GM21367 (cell line): Measurements from ENCODE around the gene CEP290.

Experiments used
- ATAC-seq: cut with Tn5 transposase; IDR thresholded peaks from one replicate; pipeline ENCODE4 v1.9.1; 2021; ENCODE audit not compliant: unreplicated experiment

Gene CEP290

DNA sequence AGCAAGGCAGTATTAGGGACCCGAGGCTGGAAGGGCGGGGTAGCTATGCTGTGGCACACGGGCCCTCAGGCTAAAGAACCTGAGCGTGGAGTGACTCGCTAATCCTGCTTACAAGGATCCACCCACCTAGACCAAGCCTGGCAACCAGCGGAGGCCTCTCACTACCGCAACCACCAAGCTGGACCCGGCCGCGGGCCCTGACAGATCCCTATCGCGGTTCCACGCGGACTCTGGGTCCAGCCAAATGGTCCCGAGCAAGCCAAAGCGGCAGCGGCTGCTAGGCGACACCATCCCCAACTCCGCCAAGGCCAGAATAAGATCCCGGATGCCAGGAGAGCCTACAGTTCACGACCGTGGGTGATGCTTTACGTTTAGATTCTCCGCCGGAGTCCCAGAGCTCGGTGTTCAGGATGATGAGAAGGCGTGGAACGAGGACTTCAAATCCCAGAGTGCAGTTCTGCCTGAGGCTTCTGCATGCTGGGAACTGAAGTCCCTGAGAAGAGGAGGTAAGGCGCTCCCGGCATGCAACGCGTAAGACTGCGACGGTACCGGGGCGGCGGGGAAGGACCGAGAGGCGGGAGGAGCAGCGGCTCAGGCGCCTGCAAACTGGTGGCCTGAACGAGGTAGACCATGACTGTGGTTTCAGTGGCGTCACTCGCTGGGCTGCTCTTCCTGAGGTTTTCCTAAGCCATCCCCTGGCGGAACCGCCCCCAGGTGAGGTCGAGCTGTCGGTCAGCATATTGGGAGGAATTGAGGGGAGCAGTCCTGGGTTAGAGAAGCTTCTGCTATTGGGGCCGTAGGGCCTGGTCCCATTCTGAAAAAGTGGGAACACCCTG is at the start of gene CEP290, which contains the start of gene TMTC3:
Gene CEP290 (minus strand): TSS at position 315 of the 836 bp plus-strand sequence. CDS start 781 bp downstream, outside the sequence.
Gene TMTC3 (plus strand): TSS at position 534 of the 836 bp plus-strand sequence. CDS start 6,009 bp downstream, outside the sequence.
- peak; percentile 95 for ATAC-seq

DNA sequence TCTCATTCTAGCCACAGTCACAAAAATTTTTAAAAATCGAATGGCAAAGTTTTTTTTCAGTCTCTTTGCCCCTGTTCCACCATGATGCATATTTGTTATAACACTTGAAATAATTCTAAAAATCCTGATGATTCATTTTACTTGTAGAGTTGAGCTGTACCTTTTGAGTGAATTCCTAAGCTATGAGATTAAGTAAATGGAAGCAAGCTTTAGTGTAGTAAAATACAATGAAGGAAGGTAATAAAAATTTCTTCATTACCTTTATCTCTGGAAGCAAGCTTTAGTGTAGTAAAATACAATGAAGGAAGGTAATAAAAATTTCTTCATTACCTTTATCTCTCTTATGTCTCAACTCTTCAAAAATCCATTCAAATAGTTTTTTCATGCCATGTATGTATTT is 46.3 kb upstream of the CEP290 start:
- no peak for ATAC-seq

GRCh38 chr12:88187571-88187970 is 45.7 kb upstream of the CEP290 start:
- no peak for ATAC-seq

DNA sequence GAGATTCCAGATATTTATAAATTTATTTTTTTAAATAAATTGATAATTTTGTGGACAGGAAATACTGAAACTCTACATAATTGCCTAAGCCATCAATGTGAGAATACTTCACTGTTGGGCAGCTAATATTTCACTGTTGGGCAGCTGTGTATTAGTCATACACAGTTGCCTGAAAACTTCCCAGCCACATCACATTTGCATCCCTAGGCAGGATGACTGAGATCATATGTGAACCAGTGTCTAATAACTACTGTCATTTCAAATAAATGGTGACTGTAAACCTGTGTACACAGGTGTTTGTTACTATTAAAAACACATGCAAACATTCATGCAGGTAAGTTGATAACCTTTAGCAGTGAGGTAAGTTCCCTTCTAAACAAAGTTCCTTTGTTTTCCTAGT is 44.1 kb upstream of the CEP290 start:
- peak; percentile 84 for ATAC-seq

DNA sequence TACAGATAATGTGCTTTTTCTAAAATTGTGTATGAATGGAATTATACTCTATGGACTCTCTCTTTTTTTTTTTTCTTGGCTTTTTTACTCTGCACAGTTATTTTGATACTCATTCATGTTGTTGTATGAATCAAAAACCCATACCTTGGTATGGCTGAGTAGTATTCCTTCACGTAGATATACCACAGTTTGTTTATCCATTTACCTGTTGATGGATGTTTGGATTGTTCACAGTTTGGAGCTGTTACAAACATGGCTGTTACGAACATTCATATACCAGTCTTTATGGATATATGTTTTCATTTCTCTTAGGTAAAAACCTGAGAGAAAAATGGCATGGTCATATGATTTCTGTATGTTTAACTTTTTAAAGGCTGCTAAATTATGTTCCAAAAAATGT is 43.4 kb upstream of the CEP290 start:
- no peak for ATAC-seq

DNA sequence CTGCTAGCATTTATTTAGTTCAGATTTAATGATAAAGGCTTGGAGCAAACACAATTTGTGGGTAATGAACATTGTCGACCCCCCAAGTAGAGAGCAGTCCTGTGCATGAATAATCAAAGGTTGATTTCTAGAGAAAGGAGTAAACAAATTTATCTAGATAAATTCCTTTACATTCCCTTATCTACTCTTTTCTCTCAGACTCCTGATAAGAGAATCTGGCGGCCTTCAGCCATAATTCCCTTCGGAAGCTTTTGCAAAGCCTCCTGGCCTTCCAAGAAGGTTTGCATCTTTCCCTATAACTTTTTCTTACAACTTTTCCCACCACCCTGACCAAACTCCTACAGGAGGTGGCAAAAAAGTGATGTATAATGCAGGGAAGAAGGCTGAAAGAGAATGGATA is 42.3 kb upstream of the CEP290 start:
- ATAC-seq: no peak

DNA sequence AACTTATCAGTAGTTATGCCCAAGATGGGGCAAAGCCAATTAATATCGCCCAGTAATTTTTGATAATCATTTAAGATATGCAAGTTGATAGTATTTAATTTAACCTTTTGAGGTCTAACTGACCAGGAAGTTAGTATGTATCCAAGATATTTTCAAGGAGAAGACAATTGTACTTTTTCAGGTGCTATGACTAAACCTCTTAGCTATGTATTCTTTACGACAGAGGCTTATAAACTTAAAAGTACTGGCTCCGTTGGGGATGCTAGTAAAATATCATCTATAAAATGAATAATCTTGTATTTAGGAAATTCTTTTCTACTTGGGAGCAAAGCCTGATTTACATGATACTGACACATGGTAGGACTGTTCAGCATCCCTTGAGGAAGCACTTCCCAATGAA is 40.5 kb upstream of the CEP290 start:
- no peak for ATAC-seq

- no peak for ATAC-seq
Observed at GRCh38 chr12:88181881-88182280, 40.0 kb upstream of the CEP290 start.

DNA sequence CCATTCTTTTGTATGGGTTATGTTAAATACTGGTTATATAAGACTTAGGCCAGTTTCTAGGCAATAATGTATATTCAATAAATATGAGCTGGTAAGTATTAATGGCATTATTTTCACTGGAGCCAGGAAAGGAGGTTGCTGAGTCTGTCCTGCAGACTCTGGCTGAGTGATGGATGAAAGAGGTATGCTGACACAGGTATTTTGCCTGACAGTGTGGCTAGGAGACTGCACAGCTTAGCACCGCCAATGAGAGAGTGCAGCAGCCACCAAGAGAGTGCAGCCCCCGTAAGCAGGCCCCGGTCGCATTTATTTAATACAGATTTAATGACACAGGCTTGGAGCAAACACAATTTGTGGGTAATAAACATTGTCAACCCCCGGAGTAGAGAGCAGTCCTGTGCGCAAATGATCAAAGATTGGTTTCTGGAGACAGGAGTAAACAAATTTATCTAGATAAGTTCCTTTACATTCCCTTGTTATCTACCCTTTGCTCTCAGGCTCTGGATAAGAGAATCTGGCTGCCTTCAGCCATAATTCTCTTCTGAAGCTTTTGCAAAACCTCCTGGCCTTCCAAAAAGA is 37.6 kb upstream of the CEP290 start:
- ATAC-seq: no peak

DNA sequence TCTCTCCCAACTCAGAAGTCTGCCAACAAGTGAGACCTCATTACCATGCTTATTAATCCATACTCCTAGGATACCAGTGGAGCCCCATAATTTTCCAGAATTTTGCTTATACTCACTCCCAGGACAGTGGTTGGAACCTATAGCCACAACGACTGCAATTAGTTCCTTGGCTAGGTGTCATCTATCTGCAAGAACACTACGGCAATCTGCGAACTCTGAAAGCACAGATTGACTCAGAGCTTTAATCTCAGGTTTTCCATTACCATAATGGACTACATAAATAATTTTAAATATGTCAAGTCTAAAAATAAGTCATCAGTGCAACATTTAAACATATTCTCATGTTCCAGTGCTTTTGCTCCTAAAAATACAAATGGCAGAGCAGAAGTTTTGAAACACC is 33.7 kb upstream of the CEP290 start:
- ATAC-seq: no peak

DNA sequence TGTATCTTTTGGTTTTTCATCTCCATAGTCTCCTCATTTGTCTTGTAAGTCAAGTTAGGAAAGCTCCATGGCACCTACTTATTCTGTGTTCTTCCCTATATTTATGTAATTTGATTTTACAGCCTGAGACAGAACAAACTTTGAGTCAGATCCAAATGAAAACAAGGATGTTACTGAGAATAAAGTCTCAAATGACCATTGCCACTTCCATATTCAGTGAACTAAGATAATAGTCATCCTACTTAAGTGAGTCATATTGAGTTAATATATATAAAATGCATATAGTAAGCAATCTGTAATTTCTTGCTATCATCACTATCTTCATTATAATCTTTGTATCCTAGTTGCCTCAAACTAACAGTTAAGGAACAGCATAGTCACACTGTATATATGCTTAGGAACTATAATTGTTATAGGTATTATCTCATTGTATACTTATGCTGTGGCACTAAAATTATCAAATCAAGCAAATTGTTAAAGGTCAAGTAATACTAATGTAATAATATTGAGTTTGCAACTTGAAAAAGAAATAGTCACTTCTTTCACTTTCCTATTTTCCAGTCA is 31.0 kb upstream of the CEP290 start:
- ATAC-seq: no peak

GRCh38 chr12:88167384-88167783 is 25.5 kb upstream of the CEP290 start:
- ATAC-seq: no peak

GRCh38 chr12:88166179-88166578 is 24.3 kb upstream of the CEP290 start:
- no peak for ATAC-seq

- ATAC-seq: no peak
Observed at GRCh38 chr12:88163371-88163770, 21.5 kb upstream of the CEP290 start.

GRCh38 chr12:88156075-88156654 is 14.3 kb upstream of the CEP290 start:
- no peak for ATAC-seq

DNA sequence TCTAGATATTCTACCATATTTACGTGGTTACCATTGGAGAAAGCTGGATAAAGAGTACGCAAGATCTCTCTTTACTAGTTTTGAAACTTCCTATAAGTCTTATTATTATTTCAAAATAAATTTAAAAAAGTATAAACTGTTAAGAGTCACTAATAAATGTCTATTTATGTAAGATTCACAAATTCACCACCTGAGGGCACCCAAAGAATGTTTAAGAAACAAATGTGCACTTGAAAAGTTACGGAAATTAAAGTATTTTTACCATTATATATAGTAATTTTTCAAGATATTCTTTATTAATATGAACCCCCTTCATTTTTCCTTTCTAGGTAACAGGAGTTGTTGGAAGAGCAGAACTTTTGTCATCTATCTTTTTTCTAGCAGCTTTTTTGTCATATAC is 12.1 kb upstream of the CEP290 start:
- no peak for ATAC-seq

DNA sequence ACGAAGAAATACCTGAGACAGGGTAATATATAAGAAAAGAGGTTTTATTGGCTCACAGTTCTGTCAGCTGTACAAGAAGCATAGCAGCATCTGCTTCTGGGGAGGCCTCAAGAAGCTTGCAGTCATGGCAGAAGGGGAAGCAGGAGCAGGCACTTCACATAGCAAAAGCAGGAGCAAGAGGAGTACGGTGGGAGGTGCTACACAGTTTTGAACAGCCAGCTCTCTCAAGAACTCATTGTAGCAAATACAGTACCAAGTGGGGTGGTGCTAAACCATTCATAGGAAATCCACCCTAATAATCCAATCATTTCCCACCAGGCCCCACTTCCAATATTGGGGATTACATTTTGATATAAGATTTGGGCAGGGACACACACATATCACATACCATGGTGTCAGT is 8.2 kb upstream of the CEP290 start:
- ATAC-seq: no peak

- no peak for ATAC-seq
Observed at GRCh38 chr12:88145567-88146505, 3.9 kb upstream of the CEP290 start.

DNA sequence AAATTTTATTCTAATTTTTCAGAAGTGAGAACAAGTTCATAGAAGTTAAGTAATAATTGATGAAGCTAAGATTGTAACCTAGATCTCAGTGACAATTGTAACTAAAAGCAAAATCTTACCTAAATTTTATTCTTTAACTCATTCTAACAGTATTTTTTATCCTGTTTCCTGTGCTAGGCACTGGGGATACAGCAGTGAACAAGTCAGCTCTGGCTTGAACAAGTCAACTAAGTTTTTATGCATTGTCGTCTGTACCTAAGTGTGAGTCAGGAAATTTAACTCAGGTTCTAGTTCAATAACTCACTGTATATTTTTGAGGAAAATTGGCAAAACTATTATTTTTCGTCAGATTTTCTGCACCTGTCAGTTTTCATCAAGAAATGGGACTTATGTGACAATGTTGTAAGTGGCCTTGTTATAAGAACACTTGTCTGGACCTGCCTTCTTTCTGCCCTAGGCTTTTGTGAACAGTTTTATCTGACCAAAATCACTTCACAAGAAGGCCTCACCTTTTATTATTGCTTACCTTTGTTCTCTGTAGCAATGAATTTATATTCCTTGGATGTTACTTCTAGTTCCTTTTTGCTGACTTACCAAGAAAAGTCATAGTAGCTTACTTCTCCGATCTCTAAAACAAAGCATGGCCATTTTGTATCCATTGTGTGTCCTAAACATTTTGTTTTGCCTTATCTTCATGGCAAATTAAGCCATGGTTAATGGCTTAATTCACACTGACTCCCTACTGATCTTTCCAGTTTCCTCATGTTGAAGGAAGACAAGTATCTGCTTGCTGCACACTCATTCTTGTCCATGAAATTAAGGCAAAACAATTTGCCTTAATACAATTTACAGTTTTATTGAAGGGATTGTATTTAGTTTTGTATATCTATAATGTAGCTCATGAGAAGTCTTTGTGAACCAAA is 2.9 kb upstream of the CEP290 start:
- ATAC-seq: no peak

DNA sequence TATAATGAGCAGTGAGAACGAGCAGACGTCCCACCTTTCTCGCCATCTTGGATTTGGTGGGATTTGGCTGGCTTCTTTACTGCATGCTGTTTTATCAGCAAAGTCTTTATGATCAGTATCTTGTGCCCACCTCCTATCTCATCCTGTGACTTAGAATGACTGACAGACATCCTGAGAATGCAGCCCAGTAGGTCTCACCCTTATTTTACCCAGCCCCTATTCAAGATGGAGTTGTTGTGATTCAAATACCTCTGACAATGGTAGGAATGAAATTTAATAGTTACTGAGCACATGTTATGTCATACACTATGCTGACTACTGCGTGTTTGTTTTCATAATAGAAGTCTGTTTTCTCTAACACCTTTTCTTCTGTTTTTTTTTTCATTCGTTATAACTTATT is 2.1 kb upstream of the CEP290 start:
- no peak for ATAC-seq
